Peyer's patch (tissue), 4 donors: ENCODE measurements around the gene HOXA1. TPM values are rescaled to one million over a fixed set of nuclear protein-coding genes. Genes with fewer than 3 reads are reported as not detected.

Experiments
- DNase-seq, 3 donors: peaks; one replicate each; pipeline ENCODE4 v3.0.0-alpha.2; 2017 to 2019
- H3K27ac ChIP-seq, 4 donors: fragments of 200-600 bp; sonication (generic); one replicate each; pipeline ENCODE4 v1.5.1; 2016 to 2019
- H3K27me3 ChIP-seq, 2 donors: fragments of 200-600 bp; sonication (generic); one replicate each; pipeline ENCODE4 v1.5.1; 2019
- H3K36me3 ChIP-seq, 3 donors: fragments of 200-600 bp; sonication (generic); one replicate each; pipeline ENCODE4 v1.5.1; 2016 to 2019
- H3K4me1 ChIP-seq, 4 donors: fragments of 200-600 bp; sonication (generic); one replicate each; pipeline ENCODE4 v1.5.1; 2016 to 2019
- H3K4me3 ChIP-seq, 4 donors: fragments of 200-600 bp; sonication (generic); 1 replicate in 3 of 4; 2 replicates in 1 of 4; pipeline ENCODE4 v1.5.1; 2016 to 2019; ENCODE audit warnings: mild to moderate bottlenecking in 1 of 4
- H3K9me3 ChIP-seq, 4 donors: fragments of 200-600 bp; sonication (generic); one replicate each; pipeline ENCODE4 v1.5.1; 2016 to 2019; ENCODE audit warnings: mild to moderate bottlenecking in 1 of 4
- POLR2A ChIP-seq, 2 donors: fragments of 450-650 bp; IDR thresholded peaks; one replicate each; pipeline ENCODE4 v1.5.1; 2017; ENCODE audit warnings: antibody characterized with exemption in 2 of 2, mild to moderate bottlenecking in 2 of 2, moderate library complexity in 2 of 2
- total RNA-seq, 4 donors: library from RNA; depleted of rRNA; stranded (reverse); fragments of >200 nt; gene quantifications; one replicate each; pipeline ENCODE4 v1.1.0, GENCODE V29; 2016
- TF ChIP-seq, protein P1 (sequence below), 6 experiments: fragments of 450-650 bp in 4 of 6; fragments of 200-600 bp in 2 of 6; sonication (generic) in 1 of 6; IDR thresholded peaks; one replicate each; pipeline ENCODE4 v1.5.1; 2017 to 2019; ENCODE audit warnings: antibody characterized with exemption in 6 of 6, mild to moderate bottlenecking in 3 of 6, moderate library complexity in 1 of 6

The HOXA1 gene
- total RNA-seq, 4 donors from 2014 or later: 1.7 to 5.3 (median 1.9) TPM

DNA sequence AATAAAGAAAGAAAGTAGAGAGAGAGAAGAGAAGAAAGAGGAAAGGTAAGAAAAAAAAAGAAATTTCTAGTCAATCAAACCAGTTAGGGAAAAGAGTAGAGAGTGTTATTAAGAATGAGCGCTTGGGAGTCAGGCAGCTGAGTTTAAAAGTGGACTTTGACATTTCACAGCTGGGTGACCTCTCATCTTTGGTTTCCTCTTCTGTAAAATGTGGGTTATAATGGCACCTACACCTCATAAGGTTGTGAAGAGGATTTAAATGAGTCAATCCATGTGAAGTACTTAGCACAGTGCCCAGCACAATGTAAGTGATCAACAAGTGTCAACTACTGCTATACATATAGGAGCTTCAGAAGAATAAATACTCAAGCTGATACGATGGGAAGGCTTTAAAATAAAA is 12.2 kb downstream of the HOXA1 start:
- Histone ChIP-seq H3K36me3 (no peaks in the 10 kb centered on the region), H3K9me3 (no peaks in the 10 kb centered on the region), H3K27ac (no peak overlapping the region), H3K4me1 (no peaks in the 10 kb centered on the region), H3K27me3 (no peaks in the 10 kb centered on the region), H3K4me3 (no peak overlapping the region)
- DNase-seq: no peak
- TF ChIP-seq POLR2A (IDR thresholded peaks at IDR 0.05): no peak
- TF ChIP-seq, protein P1, sequence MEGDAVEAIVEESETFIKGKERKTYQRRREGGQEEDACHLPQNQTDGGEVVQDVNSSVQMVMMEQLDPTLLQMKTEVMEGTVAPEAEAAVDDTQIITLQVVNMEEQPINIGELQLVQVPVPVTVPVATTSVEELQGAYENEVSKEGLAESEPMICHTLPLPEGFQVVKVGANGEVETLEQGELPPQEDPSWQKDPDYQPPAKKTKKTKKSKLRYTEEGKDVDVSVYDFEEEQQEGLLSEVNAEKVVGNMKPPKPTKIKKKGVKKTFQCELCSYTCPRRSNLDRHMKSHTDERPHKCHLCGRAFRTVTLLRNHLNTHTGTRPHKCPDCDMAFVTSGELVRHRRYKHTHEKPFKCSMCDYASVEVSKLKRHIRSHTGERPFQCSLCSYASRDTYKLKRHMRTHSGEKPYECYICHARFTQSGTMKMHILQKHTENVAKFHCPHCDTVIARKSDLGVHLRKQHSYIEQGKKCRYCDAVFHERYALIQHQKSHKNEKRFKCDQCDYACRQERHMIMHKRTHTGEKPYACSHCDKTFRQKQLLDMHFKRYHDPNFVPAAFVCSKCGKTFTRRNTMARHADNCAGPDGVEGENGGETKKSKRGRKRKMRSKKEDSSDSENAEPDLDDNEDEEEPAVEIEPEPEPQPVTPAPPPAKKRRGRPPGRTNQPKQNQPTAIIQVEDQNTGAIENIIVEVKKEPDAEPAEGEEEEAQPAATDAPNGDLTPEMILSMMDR (IDR thresholded peaks at IDR 0.05): no peak

GRCh38 chr7:27082171-27082570 is 13.6 kb downstream of the HOXA1 start:
- Histone ChIP-seq H3K36me3 (no peaks in the 10 kb centered on the region), H3K4me1 (no peaks in the 10 kb centered on the region)
- DNase-seq: no peak

GRCh38 chr7:27080844-27081436 is 14.9 kb downstream of the HOXA1 start:
- Histone ChIP-seq H3K4me3 (no peak overlapping the region), H3K4me1 (no peaks in the 10 kb centered on the region), H3K27me3 (no peaks in the 10 kb centered on the region), H3K9me3 (no peaks in the 10 kb centered on the region), H3K36me3 (no peaks in the 10 kb centered on the region), H3K27ac (no peak overlapping the region)
- no peak for DNase-seq
- TF ChIP-seq POLR2A (IDR thresholded peaks at IDR 0.05): no peak
- TF ChIP-seq, protein P1 (IDR thresholded peaks at IDR 0.05): no peak

More at GRCh38 chr7:27082171-27082570, 13.6 kb downstream of the HOXA1 start:
- no peaks in the 10 kb centered on the region for H3K27me3 ChIP-seq
- H3K4me3 ChIP-seq: no peak overlapping the region
- H3K27ac ChIP-seq: no peak overlapping the region
- H3K9me3 ChIP-seq: no peaks in the 10 kb centered on the region
- no peak for TF ChIP-seq POLR2A (IDR thresholded peaks at IDR 0.05)

DNA sequence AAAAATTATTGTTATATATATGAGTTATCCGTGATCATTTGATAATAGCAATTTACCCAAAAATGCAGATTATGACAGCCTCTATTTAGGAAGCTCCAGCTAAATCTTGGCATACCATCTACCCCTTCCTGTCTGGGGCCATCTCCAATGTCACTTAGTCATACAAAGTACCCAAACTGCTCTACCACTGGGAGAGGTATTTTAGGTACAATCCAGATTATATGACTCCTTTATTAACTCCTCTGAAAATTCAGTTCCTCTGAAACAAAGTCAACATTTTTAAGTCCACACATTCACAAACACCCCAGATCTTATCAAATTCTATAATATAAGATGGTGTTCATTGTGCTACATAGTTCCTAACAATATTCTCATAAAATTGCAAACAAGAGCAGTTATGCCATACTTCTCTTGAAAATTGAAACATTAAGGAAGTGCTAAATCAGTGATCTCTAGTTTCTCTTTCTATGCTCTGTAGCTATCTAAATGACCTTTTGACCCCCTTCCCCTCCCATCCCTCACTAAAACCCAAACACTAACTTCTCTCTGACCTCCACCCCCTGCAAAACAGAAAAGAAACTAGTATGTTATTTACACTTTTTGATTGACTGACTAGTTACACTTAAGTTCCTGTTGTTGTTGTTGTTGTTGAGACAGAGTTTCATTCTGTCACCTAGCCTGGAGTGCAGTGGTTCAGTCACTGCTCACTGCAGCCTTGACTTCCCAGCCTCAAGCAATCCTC is 16.4 kb downstream of the HOXA1 start:
- no peak overlapping the region for H3K4me3 ChIP-seq
- H3K4me1 ChIP-seq: no peaks in the 10 kb centered on the region
- H3K9me3 ChIP-seq: no peaks in the 10 kb centered on the region
- H3K27me3 ChIP-seq: no peaks in the 10 kb centered on the region
- TF ChIP-seq, protein P1 (IDR thresholded peaks at IDR 0.05): no peak
- TF ChIP-seq POLR2A (IDR thresholded peaks at IDR 0.05): no peak
- no peaks in the 10 kb centered on the region for H3K36me3 ChIP-seq
- H3K27ac ChIP-seq: no peak overlapping the region
- DNase-seq: no peak

GRCh38 chr7:27078616-27079233 is 17.1 kb downstream of the HOXA1 start:
- Histone ChIP-seq H3K36me3 (no peaks in the 10 kb centered on the region), H3K27me3 (no peaks in the 10 kb centered on the region), H3K4me3 (no peak overlapping the region), H3K4me1 (no peaks in the 10 kb centered on the region), H3K9me3 (no peaks in the 10 kb centered on the region), H3K27ac (no peak overlapping the region)
- TF ChIP-seq POLR2A (IDR thresholded peaks at IDR 0.05): no peak
- TF ChIP-seq, protein P1 (IDR thresholded peaks at IDR 0.05): no peak
- no peak for DNase-seq

DNA sequence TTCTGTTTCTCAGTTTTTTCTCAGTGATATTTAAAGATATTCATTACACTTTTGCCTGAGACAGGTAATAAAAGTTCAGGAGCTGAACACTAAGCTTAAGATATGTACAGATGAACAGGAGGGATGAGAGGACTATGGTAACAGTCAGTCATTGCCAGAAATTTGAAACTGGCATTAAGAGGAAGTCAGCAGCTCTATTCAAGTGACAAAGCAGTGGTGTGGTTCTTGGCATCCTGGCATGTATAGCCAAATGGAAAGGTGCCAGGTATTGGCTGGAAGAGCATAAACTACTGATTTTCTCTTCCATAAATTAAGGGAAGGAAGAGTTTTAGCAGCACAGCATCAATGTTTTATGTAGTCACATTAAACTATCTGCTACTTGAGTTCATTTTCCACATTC is 22.7 kb downstream of the HOXA1 start:
- H3K27ac ChIP-seq: no peak overlapping the region
- no peak for TF ChIP-seq POLR2A (IDR thresholded peaks at IDR 0.05)
- TF ChIP-seq, protein P1 (IDR thresholded peaks at IDR 0.05): no peak
- H3K4me3 ChIP-seq: no peak overlapping the region
- no peaks in the 10 kb centered on the region for H3K36me3 ChIP-seq
- no peak for DNase-seq
- H3K27me3 ChIP-seq: no peaks in the 10 kb centered on the region
- no peaks in the 10 kb centered on the region for H3K4me1 ChIP-seq
- no peaks in the 10 kb centered on the region for H3K9me3 ChIP-seq
